DMS79 (cell line): Measurements from ENCODE around the gene MICU1.
"Not testable (repeated sequence)": the region's sequence is repeated elsewhere in the genome, so short reads cannot be mapped to it uniquely, and the experiment has no call there.

Experiments
- DNase-seq: peaks from one replicate; lab custom pipeline; 2025; lab: John Stamatoyannopoulos, UW

MICU1 gene

DNA sequence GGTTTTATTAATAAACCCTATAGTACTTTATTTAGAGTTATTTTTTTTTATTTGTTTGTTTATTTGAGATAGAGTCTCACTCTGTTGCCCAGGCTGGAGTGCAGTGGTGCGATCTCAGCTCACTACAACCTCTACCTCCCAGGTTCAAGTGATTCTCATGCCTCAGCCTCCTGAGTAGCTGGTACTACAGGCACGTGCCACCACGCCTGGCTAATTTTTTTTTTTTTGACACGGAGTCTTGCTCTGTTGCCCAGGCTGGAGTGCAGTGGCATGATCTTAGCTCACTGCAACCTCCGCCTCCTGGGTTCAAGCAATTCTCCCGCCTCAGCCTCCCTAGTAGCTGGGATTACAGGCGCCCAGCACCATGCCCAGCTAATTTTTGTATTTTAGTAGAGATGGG lies 279.8 kb downstream of the MICU1 start:
- not testable (repeated sequence) for DNase-seq

DNA sequence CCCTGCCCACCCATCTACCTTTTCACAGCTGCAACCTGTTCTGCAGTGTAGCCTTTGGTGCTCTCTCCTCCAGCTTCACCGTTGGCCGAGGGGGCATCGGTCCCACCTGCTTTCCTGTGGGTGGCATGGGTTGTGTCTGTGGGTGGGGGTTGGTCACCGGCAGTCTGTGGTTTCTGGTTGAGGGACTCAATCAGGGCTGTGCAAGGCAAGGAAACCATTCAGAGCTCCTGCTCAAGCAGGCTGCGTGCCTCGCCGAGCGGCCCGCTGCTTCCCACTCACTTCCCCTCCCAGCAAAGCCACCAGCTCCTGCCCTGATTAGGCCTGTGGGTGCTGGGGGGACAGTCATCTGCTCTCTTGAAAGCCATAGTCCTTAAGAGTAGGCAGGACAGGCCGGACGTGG lies 280.9 kb downstream of the MICU1 start:
- no peak for DNase-seq

DNA sequence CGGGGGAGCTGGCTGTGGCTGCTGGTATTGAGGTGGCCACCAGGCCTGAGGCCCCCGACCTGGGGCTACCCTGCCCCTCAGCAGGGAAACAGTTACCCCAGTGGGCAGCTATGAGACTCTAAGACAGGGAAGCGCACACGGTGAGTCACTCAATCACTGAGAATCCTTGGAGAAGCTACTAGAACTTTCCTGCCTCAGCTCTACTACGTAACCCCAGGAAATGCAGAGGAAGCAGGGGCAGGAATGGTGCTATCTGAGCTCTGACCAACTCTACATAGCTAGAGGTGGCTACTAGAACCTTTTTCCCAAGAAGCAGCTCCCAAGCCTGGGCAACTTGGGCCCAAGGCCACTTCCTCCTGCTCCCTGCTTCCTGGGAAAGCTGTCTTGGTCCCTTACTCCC lies 283.0 kb downstream of the MICU1 start:
- no peak for DNase-seq

GRCh38 chr10:72340510-72341261 lies 285.2 kb downstream of the MICU1 start:
- DNase-seq: no peak

- no peak for DNase-seq
Measured at GRCh38 chr10:72338180-72338579, 287.7 kb downstream of the MICU1 start.

GRCh38 chr10:72337722-72338121 lies 288.2 kb downstream of the MICU1 start:
- no peak for DNase-seq

DNA sequence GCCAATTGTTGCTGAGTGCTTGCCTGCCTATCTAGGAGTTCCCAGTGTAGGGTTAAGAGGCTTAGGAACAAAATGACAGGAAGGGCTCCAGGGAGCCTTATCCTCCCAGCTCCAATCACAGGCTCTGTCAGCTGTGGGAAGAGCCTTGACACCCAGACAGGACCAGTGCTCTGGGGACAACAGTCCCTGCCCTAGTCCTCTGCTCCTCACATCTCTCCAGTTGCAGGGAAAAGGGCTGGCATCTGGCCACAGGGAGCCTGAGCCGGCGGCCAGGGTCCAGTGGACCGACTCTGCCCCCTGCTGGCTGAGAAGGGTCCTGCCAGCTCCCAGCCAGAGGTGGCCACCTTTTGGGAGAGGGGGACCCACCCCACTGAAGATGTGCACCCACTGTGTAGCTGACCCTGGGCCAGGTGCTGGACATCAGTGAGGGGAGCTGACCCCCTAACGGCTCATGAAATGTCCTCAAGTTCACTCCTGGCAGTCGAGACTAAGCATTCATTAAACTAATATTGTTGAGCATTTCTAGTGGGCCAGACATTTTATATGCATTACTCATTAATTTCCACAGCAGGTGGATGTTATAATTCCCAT lies 288.7 kb downstream of the MICU1 start:
- no peak for DNase-seq

GRCh38 chr10:72336259-72337038 lies 289.4 kb downstream of the MICU1 start:
- DNase-seq: no peak

GRCh38 chr10:72335394-72336258 lies 290.3 kb downstream of the MICU1 start:
- no peak for DNase-seq

DNA sequence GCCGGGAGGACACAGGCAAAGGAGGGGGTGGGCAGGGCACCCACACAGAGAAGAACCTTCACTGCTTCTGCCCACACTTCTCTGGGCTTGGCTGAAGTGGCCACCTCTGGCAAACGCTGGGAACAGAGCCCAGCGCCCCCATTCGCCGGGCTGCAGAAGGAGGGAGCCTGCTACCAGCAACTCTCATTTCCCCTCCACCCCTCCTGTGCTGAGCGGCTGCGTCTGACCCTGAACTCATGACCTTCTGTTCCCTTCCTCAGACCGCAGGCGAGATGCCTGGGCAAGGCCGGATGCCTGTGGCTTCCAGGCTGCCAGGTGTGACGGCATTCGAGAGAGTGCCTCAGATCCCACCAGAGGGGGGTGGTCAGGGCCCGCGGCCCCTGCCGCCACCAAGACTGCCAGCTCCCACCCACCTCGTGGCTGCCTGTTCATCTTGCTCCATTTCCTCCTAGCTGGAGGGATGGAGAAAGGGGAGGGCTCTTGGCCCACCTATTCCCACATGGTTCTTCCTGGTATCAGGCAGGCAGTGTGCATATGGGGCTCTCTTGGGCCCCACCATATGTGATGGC lies 291.0 kb downstream of the MICU1 start:
- DNase-seq: peak; percentile 35

- DNase-seq: peak; percentile 51
Measured at GRCh38 chr10:72334196-72334824, 291.6 kb downstream of the MICU1 start.

- DNase-seq: no peak
Measured at GRCh38 chr10:72333112-72334015, 292.5 kb downstream of the MICU1 start.

- no peak for DNase-seq
Measured at GRCh38 chr10:72332423-72333111, 293.3 kb downstream of the MICU1 start.

DNA sequence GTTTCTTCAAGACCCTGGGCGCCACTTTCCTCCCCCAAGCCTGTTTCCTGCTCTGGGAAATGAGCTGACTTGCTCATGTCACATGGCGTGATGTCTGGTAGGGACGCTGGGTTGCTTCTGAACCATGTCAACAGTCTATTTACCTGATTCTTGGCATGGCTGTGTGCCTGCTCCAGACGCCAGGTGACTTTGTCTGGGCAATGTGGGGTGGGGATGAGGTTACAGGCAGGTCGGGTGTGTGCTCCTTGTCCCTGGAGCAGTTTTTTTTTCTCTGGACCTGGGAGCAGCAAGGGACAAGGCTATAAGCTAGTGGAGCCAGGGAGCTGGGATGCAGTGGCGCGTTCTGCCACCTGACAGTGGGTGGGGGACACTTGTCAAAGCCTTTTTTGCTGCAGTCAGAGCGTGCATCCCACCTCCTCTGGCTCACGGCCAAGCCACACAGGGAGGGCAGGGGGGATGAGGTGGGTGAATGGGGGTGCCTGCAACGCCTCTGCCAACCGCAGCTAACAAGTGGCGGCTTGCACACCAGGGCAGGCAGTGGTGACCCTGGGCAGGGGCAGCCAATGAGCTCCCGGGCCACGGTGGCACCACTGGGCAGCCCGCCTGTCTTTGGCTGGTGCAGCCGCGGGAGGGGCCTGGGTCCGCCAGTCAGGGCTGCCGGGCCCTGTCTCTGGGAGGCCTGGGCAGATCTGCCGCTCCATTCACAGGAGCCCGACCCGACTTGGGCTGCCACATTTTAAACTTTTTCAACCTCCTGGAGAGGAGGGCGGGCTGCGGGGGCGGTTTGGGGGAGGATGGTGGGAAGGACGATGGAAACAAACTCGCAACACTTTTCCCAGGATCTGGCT lies 294.1 kb downstream of the MICU1 start:
- DNase-seq: peak; percentile 91

DNA sequence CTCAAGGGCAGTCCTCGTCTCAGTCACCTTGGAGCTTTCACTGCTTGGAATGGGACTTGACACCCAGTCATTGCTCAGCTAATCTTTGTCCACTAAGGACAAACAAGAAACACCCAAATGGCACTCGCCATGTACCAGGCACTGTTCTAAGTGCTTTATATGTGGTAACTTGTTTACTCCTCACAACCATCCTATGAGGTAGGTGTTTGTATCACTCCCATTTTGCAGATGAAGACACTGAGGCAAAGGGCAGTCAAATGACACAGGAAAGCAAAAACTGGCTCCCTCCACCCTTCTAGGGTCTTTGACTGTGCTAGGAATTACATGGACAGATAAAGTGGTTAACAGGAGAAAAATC lies 295.8 kb downstream of the MICU1 start:
- DNase-seq: no peak

- DNase-seq: no peak
Measured at GRCh38 chr10:72329290-72330068, 296.4 kb downstream of the MICU1 start.

GRCh38 chr10:72328829-72329204 lies 297.1 kb downstream of the MICU1 start:
- DNase-seq: no peak
